ES-I3 (cell line): ENCODE data around the gene MAP3K4.

ENCODE experiments used
- H3K36me3 ChIP-seq: 2 replicates; pipeline ENCODE4 v1.6.1; 2013; ENCODE audit warnings: mild to moderate bottlenecking, low read length, control low read depth, moderate library complexity; ENCODE audit not compliant: insufficient read depth
- H3K4me1 ChIP-seq: 2 replicates; pipeline ENCODE4 v1.6.1; 2013; ENCODE audit warnings: mild to moderate bottlenecking, control low read depth, low read length; ENCODE audit not compliant: insufficient read depth
- H3K9ac ChIP-seq: 2 replicates; pipeline ENCODE4 v1.6.1; 2013; ENCODE audit warnings: low read depth, mild to moderate bottlenecking, low read length, moderate library complexity
- H3K9me3 ChIP-seq: 2 replicates; pipeline ENCODE4 v1.6.1; 2013; ENCODE audit warnings: mild to moderate bottlenecking, low read length, moderate library complexity; ENCODE audit not compliant: control insufficient read depth, insufficient read depth

Gene MAP3K4

GRCh38 chr6:161132384-161132783, 140.8 kb downstream of the MAP3K4 start:
- no peak overlapping the region for H3K9ac ChIP-seq
- peaks cover 20% of the 10 kb centered on the region for H3K36me3 ChIP-seq
- no peaks in the 10 kb centered on the region; the same call in 1 of the 2 replicates for H3K9me3 ChIP-seq
- H3K4me1 ChIP-seq, result no peaks in the 10 kb centered on the region

DNA sequence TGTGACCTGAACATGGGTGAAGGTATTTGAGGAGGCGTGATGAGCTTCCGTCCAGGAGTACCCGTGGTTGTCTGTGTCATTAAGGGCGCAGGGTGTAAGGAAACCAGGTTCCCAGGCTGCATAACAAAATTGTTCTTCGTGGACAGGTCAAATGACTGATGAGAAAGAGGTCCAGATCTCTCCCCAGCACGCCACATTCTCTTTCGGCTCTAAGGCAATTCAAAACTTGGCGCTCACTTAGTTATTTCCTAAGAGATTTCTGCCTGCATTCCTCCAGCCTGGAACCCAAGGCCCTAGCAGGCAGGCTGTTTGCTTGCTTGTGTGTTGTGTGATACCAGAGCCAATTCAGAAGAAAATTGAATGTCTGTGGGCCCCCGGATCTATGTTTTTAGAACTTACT, 142.4 kb downstream of the MAP3K4 start:
- no peaks in the 10 kb centered on the region for H3K4me1 ChIP-seq
- H3K9me3 ChIP-seq, result no peaks in the 10 kb centered on the region; the same call in 1 of the 2 replicates
- H3K36me3 ChIP-seq, result peaks cover 18% of the 10 kb centered on the region
- H3K9ac ChIP-seq, result no peak overlapping the region

DNA sequence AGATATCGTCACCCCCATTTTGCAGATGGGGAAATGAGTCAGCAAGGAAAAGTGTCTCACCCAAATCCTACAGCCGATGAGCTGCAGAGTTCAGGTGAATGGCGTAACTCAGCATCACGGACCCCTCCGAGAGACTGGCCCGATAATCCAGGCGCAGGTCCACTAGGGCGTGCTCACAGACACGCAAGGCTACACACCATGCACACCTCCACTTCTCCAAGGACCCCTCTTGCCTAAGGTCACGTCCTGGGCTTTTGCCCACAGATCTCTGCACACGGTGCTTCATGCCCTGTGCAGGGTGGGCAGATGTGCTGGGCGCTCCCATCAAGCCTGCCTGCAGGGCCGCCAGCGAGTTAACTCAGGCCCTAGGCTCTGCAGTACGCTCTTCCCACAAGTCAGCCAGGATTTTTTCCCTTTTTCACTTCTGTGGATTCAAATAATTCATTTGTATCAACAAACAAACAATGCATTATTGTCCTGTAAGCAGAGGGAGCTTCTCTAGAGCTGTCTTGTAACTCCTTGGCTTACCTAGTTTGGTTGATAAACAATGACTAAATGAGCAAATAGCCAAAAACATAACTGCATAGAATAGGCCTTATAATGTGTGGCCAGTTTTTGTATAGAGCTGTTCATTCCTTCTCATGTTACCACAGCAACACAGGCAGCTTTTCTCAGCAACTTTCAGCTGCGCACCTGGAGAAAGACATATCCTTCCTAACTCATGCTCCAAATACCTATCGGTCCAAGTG, 143.2 kb downstream of the MAP3K4 start:
- H3K36me3 ChIP-seq, result peaks cover 17% of the 10 kb centered on the region
- H3K4me1 ChIP-seq, result no peaks in the 10 kb centered on the region
- H3K9ac ChIP-seq, result no peak overlapping the region

DNA sequence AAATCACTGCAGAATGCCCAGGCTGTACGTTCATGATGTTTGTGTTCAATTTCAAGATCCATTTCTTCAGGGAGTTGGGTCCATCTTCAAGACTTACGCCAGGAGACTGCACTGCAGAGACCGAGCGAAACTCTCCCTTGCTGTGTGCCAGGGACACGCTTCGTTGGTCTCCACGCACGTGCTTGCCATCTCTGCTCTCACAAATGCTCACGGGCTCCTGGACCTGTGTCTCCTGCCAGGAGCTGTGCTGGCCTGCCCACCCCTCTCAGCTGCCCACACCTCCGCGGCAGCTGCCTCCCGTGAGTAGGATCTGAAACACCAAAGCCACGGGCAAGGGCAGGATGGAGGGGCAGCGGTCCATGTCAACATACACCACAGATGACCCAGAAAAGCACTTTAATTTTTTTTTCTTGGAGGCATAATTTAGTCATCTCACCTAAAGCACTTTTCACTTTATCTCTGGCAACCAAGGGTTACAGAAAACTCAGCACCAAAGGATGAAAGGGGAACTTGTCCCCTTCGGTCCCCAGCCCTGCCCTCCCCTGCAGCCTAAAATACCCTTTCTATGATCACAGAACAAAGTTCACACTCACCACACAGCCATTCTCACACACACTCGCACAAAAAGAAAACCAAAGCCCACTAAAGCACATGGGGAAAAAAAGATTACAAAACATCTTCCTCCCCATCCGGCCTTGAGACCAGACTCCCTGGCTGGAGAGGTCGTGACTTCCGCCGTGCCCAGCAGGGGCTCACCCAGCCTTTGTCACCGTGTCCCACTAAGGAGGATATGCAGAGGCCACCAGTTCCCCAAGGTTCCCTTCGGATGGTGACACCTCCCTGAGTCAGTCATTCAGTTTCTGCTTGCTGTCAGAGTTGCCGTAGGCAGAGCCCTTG, 144.4 kb downstream of the MAP3K4 start:
- Histone ChIP-seq H3K4me1 (no peaks in the 10 kb centered on the region; the same call in 1 of the 2 replicates), H3K9ac (no peak overlapping the region)

More for the DNA sequence above, 143.2 kb downstream of the MAP3K4 start:
- no peaks in the 10 kb centered on the region; the same call in 1 of the 2 replicates for H3K9me3 ChIP-seq

DNA sequence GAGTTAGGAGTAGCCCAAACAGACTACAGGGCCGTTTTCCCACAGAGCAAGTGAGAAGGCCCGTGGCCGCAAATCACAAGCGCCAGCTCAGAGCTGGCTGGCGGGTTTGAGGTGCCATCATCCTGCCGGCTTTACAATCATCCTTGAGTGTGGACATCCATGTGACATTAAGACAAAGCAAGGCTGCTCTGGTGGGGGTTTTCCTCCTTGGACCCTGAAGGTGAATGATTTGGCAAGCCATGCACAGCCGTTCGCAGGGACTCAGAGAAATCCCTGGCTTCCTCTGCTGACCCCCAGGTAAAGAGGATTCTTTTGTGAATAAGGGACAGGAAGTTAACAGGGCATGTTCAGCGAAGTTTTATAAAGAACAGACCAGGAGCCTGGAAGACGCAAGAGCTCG, 145.1 kb downstream of the MAP3K4 start:
- H3K36me3 ChIP-seq, result peaks cover 13% of the 10 kb centered on the region
- H3K9me3 ChIP-seq, result no peaks in the 10 kb centered on the region; the same call in 1 of the 2 replicates
- no peak overlapping the region for H3K9ac ChIP-seq
- H3K4me1 ChIP-seq, result no peaks in the 10 kb centered on the region; the same call in 1 of the 2 replicates

More for the DNA sequence above, 144.4 kb downstream of the MAP3K4 start:
- H3K9me3 ChIP-seq, result no peaks in the 10 kb centered on the region; the same call in 1 of the 2 replicates
- H3K36me3 ChIP-seq, result peaks cover 13% of the 10 kb centered on the region

- Histone ChIP-seq H3K36me3 (peaks cover 11% of the 10 kb centered on the region; the same call in 1 of the 2 replicates), H3K9ac (no peak overlapping the region), H3K4me1 (no peaks in the 10 kb centered on the region; the same call in 1 of the 2 replicates), H3K9me3 (no peaks in the 10 kb centered on the region; the same call in 1 of the 2 replicates)
Measured at GRCh38 chr6:161137320-161137719, 145.8 kb downstream of the MAP3K4 start.

DNA sequence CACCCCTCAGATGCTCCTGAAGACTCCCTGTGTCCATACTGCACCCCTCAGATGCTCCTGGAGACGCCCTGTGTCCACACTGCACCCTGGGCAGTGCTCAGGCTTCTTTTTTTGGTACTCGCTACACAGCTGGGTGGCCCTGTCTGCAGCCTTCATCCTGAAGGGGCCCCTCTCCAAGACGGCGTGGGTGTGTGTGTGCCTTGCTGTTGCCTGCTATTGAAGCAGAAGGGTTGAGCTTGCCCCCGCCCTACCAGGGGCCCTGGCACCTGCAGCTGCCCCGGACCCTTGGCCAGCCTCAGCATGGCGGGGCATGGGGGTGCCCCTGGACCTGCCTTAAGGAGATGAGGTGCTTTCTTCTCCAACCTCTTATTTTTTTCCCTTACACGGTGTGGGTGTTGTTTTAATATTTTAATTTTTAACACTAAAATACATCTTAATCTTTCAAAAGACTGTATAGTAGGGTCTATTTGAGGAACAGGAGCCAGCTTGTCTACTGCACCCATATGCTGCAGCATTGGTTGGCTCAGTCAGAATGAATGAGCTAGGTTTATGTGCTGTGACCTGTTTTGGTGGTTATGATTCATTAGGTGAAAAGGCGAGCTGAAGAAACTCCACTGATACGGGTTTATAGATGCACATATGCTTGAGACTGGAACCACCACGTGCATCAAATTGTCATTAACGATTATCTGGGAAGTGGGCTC, 146.4 kb downstream of the MAP3K4 start:
- Histone ChIP-seq H3K36me3 (peaks cover 8% of the 10 kb centered on the region; the same call in 1 of the 2 replicates), H3K9ac (no peak overlapping the region), H3K9me3 (no peaks in the 10 kb centered on the region; the same call in 1 of the 2 replicates), H3K4me1 (no peaks in the 10 kb centered on the region; the same call in 1 of the 2 replicates)

DNA sequence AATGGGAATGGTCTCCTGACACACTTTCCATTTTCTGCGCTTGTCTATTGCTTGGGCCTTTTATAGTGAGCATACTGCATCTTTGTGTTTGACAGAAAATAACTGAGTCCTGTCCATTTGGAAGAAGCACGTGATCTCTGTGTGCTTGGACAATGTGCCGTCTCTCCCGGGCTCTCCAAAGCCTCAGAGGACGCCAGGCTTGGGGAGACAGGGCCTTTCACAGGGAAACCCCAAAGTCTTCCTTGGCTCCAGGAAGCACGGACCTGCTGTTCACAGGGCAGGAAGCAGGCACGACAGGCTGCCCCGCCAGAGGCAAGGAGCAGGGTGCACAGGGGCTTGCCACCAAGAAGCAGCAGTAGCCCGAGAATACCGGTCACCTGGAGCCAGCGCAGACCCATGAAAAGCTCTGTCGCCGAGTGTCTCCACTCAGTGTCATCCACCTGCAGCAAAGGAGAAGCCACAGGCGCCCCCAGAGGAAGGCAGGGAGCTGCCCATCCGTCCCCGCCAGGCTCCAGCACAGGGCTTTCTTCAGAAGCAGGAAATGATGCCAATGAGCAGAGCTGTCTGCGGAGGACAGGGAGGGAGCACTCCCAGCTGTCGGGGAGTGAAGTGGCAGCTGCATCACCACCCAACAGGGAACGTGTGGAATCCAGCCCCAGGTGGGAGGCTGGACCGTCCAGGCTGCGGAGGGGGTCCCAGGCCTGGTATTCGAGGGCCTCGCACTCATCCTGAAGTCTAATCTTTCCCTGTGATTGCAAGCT, 147.2 kb downstream of the MAP3K4 start:
- Histone ChIP-seq H3K9ac (no peak overlapping the region), H3K9me3 (no peaks in the 10 kb centered on the region; the same call in 1 of the 2 replicates), H3K4me1 (no peaks in the 10 kb centered on the region; the same call in 1 of the 2 replicates), H3K36me3 (peaks cover 8% of the 10 kb centered on the region; the same call in 1 of the 2 replicates)

DNA sequence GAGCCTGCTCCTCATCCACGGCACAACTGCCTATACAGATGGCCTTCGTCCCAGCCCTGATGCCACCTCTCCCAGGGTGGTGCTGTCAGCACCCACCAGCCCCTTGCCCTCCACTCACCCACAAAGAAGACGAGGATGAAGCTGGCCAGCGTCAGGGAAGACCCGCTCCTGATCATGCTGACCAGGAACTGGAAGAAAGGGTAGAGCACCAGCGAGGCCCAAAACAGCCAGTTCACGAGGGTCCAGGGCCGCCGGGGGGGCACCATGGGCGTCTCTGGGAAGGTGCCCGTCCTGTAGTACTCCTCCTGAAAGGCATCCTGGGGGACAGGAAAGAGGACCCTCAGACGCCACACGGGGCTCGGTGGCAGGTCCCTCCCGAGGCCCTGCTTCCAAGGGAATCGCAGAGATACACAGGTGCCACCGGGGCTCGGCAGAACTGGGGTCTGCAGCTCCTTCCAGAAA, 147.8 kb downstream of the MAP3K4 start:
- no peaks in the 10 kb centered on the region; the same call in 1 of the 2 replicates for H3K4me1 ChIP-seq
- peaks cover 3% of the 10 kb centered on the region; the same call in 1 of the 2 replicates for H3K36me3 ChIP-seq
- H3K9ac ChIP-seq, result no peak overlapping the region
- H3K9me3 ChIP-seq, result no peaks in the 10 kb centered on the region

GRCh38 chr6:161139766-161140553, 148.4 kb downstream of the MAP3K4 start:
- Histone ChIP-seq H3K4me1 (no peaks in the 10 kb centered on the region; the same call in 1 of the 2 replicates), H3K9me3 (no peaks in the 10 kb centered on the region), H3K36me3 (no peaks in the 10 kb centered on the region), H3K9ac (no peak overlapping the region)

- H3K36me3 ChIP-seq, result no peaks in the 10 kb centered on the region
Measured at GRCh38 chr6:161140554-161140875, 148.9 kb downstream of the MAP3K4 start.

DNA sequence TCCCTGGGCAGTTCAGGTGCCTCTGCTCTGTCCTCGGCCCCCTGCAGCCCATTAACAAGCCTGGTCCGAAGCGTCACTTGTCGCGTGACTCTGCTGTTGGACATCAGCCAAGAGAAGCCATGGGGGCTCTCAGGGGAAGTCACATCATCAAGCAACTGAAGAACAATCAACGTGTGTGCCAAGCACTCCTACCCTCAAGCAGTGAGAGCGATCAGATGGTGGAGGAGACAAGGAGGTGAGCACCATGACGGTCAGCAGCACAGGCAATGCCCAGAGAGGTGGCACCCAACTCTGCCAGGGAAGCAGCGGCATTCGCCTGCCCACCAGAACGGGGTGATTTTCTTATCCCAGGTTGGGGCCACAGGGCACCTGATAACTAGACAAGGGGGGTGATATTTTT, 149.6 kb downstream of the MAP3K4 start:
- peaks cover 4% of the 10 kb centered on the region for H3K36me3 ChIP-seq
- no peaks in the 10 kb centered on the region for H3K9me3 ChIP-seq
- no peak overlapping the region for H3K9ac ChIP-seq
- no peaks in the 10 kb centered on the region; the same call in 1 of the 2 replicates for H3K4me1 ChIP-seq

More at GRCh38 chr6:161140554-161140875, 148.9 kb downstream of the MAP3K4 start:
- no peak overlapping the region for H3K9ac ChIP-seq
- H3K9me3 ChIP-seq, result no peaks in the 10 kb centered on the region
- H3K4me1 ChIP-seq, result no peaks in the 10 kb centered on the region; the same call in 1 of the 2 replicates

DNA sequence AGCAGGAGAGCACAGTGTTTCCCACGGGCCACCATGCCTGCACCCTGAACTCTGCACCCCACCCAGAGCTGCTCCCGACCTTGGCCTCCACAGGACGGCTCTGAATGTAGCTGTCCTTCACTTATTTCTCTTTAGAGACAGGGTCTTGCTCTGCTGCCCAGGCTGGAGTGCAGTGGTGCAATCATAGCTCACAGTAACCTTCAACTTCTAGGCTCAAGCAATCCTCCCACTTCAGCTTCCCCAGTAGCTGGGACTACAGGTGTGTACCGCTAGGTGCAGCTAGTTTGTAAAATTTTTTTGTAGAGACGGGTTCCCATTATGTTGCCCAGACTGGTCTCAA, 151.4 kb downstream of the MAP3K4 start:
- no peaks in the 10 kb centered on the region for H3K9me3 ChIP-seq
- no peak overlapping the region for H3K9ac ChIP-seq
- no peaks in the 10 kb centered on the region; the same call in 1 of the 2 replicates for H3K4me1 ChIP-seq
- peaks cover 6% of the 10 kb centered on the region for H3K36me3 ChIP-seq
